Neural cell (in vitro differentiated cells): ENCODE results near the gene GPC2. TPM values are rescaled to one million over a fixed set of nuclear protein-coding genes. Genes with fewer than 3 reads are reported as not detected.

Experiments used
- H2AFZ ChIP-seq: fragments of 200-600, 300-800 bp; sonication (generic), shearing (Covaris generic); 2 replicates; pipeline ENCODE4 v1.6.0; 2014; ENCODE audit warnings: low read depth, mild to moderate bottlenecking, antibody characterized with exemption, low read length, moderate library complexity
- H3F3A ChIP-seq: fragments of 200-600 bp; shearing (Covaris generic); 2 replicates; pipeline ENCODE4 v1.6.1; 2016; ENCODE audit warnings: mild to moderate bottlenecking, moderate library complexity, mixed read lengths, antibody characterized with exemption, low read length; ENCODE audit not compliant: insufficient read depth, poor library complexity, severe bottlenecking
- H3K27ac ChIP-seq: fragments of 200-600, 300-800 bp; sonication (generic), shearing (Covaris generic); 2 replicates; pipeline ENCODE4 v1.5.1; 2014; ENCODE audit warnings: mild to moderate bottlenecking, low read length, moderate library complexity
- H3K27me3 ChIP-seq: fragments of 300-800, 200-600 bp; sonication (generic), shearing (Covaris generic); 2 replicates; pipeline ENCODE4 v1.6.0; 2014; ENCODE audit warnings: mild to moderate bottlenecking, low read depth, low read length, moderate library complexity; ENCODE audit not compliant: insufficient read depth
- H3K36me3 ChIP-seq: fragments of 300-800, 200-600 bp; sonication (generic), shearing (Covaris generic); 2 replicates; pipeline ENCODE4 v1.5.1; 2014; ENCODE audit warnings: mild to moderate bottlenecking, antibody characterized with exemption, low read length, moderate library complexity; ENCODE audit not compliant: insufficient read depth
- H3K4me2 ChIP-seq: fragments of 300-800, 200-600 bp; sonication (generic), shearing (Covaris generic); 2 replicates; pipeline ENCODE4 v1.6.0; 2014; ENCODE audit warnings: mild to moderate bottlenecking, low read length
- H3K4me3 ChIP-seq: fragments of 300-800, 200-600 bp; sonication (generic), shearing (Covaris generic); 2 replicates; pipeline ENCODE4 v1.5.1; 2014; ENCODE audit warnings: mild to moderate bottlenecking, low read length, moderate library complexity
- H3K79me2 ChIP-seq: fragments of 200-600 bp; shearing (Covaris generic); replicated peaks from 2 replicates; pipeline ENCODE4 v1.6.0; 2014; ENCODE audit warnings: mild to moderate bottlenecking, low read length, moderate library complexity; ENCODE audit not compliant: insufficient read depth
- H3K9ac ChIP-seq: fragments of 300-800, 200-600 bp; sonication (generic), shearing (Covaris generic); 2 replicates; pipeline ENCODE4 v1.6.1; 2016; ENCODE audit warnings: mild to moderate bottlenecking, low read length, mixed read lengths
- H3K9me2 ChIP-seq: fragments of 200-600 bp; shearing (Covaris generic); 2 replicates; pipeline ENCODE4 v1.6.1; 2016; ENCODE audit warnings: mild to moderate bottlenecking, low read length, mixed read lengths; ENCODE audit not compliant: insufficient read depth
- H3K9me3 ChIP-seq: fragments of 200-600, 300-800 bp; sonication (generic), shearing (Covaris generic); 2 replicates; pipeline ENCODE4 v1.6.1; 2016; ENCODE audit warnings: mild to moderate bottlenecking, mixed run types, low read length, moderate library complexity, mixed read lengths
- H4K20me1 ChIP-seq: fragments of 200-600 bp; shearing (Covaris generic); 2 replicates; pipeline ENCODE4 v1.6.1; 2016; ENCODE audit warnings: mild to moderate bottlenecking, mixed run types; ENCODE audit not compliant: insufficient read depth
- EP300 ChIP-seq: fragments of 450-650 bp; conservative IDR thresholded peaks from 2 replicates; pipeline ENCODE4 v1.6.1; 2014; ENCODE audit warnings: antibody characterized with exemption, mild to moderate bottlenecking, moderate library complexity; ENCODE audit not compliant: poor library complexity, severe bottlenecking
- EZH2 ChIP-seq: fragments of 200-600, 300-800 bp; shearing (Covaris generic), sonication (generic); IDR thresholded peaks from 2 replicates; pipeline ENCODE4 v1.6.1; 2014; ENCODE audit warnings: antibody characterized with exemption, low read length, borderline replicate concordance, mild to moderate bottlenecking; ENCODE audit not compliant: insufficient read depth, poor library complexity, severe bottlenecking
- MXI1 ChIP-seq: fragments of 450-650 bp; conservative IDR thresholded peaks from 2 replicates; pipeline ENCODE4 v1.6.1; 2014; ENCODE audit warnings: antibody characterized with exemption, mild to moderate bottlenecking; ENCODE audit not compliant: poor library complexity, severe bottlenecking
- POLR2AphosphoS5 ChIP-seq: IDR thresholded peaks from 2 replicates; pipeline ENCODE4 v1.6.1; 2012
- RAD21 ChIP-seq: fragments of 450-650 bp; conservative IDR thresholded peaks from 2 replicates; pipeline ENCODE4 v1.6.1; 2014; ENCODE audit warnings: antibody characterized with exemption, mild to moderate bottlenecking, moderate library complexity
- SMC3 ChIP-seq: fragments of 450-650 bp; conservative IDR thresholded peaks from 2 replicates; pipeline ENCODE4 v1.6.1; 2014; ENCODE audit warnings: antibody characterized with exemption, mild to moderate bottlenecking, moderate library complexity; ENCODE audit not compliant: poor library complexity
- TAF1 ChIP-seq: IDR thresholded peaks from 2 replicates; pipeline ENCODE4 v1.6.1; 2012; ENCODE audit warnings: low read depth
- polyA plus RNA-seq: library from polyadenylated mRNA; depleted of rRNA; stranded (reverse); fragments of >200 nt; gene quantifications from 2 replicates; pipeline ENCODE4 v1.2.3, GENCODE V29; 2014
- TF ChIP-seq, protein P1 (sequence below): fragments of 450-650 bp; IDR thresholded peaks from 2 replicates; pipeline ENCODE4 v1.5.1; 2014; ENCODE audit warnings: antibody characterized with exemption, mild to moderate bottlenecking, moderate library complexity; ENCODE audit not compliant: poor library complexity, severe bottlenecking
- TF ChIP-seq, protein P2 (sequence below): IDR thresholded peaks from 2 replicates; pipeline ENCODE4 v1.6.1; 2012; ENCODE audit warnings: borderline replicate concordance

Gene GPC2
- polyA plus RNA-seq, 1 donor from 2014 or later: 506 TPM

DNA sequence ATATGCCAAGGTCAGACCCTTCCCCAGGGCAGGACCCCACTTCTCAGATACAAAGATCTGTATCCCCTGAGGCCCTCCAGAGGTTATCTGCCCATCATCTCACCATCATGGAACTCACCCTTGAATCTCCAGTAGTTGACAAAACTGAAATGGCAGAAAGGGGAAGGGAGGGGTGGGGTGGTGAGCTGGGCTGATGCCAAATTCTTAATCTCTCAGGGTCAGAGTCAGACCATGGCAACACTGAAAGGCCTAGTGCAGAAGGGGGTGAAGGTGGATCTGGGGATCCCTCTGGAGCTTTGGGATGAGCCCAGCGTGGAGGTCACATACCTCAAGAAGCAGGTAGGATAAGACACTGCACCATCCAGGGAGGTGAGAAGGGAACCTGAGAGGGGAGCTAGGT is 54.6 kb downstream of the GPC2 start:
- H4K20me1 ChIP-seq: no peaks in the 10 kb centered on the region
- H3K9ac ChIP-seq: no peak overlapping the region
- H3K27ac ChIP-seq: no peak overlapping the region
- peaks cover 6% of the 10 kb centered on the region for H3F3A ChIP-seq
- H3K36me3 ChIP-seq: peaks cover 8% of the 10 kb centered on the region
- no peak overlapping the region for H2AFZ ChIP-seq
- peaks cover 4% of the 10 kb centered on the region for H3K79me2 ChIP-seq
- H3K9me3 ChIP-seq: no peaks in the 10 kb centered on the region
- no peak overlapping the region for H3K4me2 ChIP-seq
- H3K4me3 ChIP-seq: no peak overlapping the region
- H3K27me3 ChIP-seq: no peaks in the 10 kb centered on the region
- TF ChIP-seq MXI1 (no peak), TAF1 (no peak), RAD21 (no peak), EP300 (no peak), POLR2AphosphoS5 (no peak), SMC3 (no peak), EZH2 (no peak)
- TF ChIP-seq, protein P1, sequence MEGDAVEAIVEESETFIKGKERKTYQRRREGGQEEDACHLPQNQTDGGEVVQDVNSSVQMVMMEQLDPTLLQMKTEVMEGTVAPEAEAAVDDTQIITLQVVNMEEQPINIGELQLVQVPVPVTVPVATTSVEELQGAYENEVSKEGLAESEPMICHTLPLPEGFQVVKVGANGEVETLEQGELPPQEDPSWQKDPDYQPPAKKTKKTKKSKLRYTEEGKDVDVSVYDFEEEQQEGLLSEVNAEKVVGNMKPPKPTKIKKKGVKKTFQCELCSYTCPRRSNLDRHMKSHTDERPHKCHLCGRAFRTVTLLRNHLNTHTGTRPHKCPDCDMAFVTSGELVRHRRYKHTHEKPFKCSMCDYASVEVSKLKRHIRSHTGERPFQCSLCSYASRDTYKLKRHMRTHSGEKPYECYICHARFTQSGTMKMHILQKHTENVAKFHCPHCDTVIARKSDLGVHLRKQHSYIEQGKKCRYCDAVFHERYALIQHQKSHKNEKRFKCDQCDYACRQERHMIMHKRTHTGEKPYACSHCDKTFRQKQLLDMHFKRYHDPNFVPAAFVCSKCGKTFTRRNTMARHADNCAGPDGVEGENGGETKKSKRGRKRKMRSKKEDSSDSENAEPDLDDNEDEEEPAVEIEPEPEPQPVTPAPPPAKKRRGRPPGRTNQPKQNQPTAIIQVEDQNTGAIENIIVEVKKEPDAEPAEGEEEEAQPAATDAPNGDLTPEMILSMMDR: no peak
- TF ChIP-seq, protein P2, sequence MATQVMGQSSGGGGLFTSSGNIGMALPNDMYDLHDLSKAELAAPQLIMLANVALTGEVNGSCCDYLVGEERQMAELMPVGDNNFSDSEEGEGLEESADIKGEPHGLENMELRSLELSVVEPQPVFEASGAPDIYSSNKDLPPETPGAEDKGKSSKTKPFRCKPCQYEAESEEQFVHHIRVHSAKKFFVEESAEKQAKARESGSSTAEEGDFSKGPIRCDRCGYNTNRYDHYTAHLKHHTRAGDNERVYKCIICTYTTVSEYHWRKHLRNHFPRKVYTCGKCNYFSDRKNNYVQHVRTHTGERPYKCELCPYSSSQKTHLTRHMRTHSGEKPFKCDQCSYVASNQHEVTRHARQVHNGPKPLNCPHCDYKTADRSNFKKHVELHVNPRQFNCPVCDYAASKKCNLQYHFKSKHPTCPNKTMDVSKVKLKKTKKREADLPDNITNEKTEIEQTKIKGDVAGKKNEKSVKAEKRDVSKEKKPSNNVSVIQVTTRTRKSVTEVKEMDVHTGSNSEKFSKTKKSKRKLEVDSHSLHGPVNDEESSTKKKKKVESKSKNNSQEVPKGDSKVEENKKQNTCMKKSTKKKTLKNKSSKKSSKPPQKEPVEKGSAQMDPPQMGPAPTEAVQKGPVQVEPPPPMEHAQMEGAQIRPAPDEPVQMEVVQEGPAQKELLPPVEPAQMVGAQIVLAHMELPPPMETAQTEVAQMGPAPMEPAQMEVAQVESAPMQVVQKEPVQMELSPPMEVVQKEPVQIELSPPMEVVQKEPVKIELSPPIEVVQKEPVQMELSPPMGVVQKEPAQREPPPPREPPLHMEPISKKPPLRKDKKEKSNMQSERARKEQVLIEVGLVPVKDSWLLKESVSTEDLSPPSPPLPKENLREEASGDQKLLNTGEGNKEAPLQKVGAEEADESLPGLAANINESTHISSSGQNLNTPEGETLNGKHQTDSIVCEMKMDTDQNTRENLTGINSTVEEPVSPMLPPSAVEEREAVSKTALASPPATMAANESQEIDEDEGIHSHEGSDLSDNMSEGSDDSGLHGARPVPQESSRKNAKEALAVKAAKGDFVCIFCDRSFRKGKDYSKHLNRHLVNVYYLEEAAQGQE: no peak
- no peaks in the 10 kb centered on the region for H3K9me2 ChIP-seq

DNA sequence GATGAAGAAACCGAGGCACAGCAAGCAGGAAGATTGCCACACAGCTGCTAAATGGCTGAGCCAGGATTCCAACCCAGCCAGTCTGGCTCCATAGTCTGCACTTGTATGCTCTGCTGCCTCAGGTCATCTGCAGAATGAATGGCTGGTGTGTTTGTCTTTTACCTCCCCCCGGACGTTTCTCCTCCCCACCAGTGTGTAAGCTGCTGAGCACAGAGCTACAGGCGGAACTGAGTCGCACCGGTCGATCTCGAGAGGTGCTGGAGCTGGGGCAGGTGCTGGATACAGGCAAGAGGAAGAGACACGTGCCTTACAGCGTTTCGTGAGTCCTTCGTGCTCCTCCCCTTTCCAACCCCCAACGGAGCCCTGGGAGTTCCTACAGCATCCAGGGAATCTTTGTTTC is 55.1 kb downstream of the GPC2 start:
- Histone ChIP-seq H3K79me2 (peaks cover 4% of the 10 kb centered on the region), H3K4me2 (no peak overlapping the region), H4K20me1 (no peaks in the 10 kb centered on the region), H3K9me3 (no peaks in the 10 kb centered on the region), H3K27me3 (no peaks in the 10 kb centered on the region), H2AFZ (no peak overlapping the region), H3K4me3 (no peak overlapping the region), H3K36me3 (peaks cover 8% of the 10 kb centered on the region), H3K9ac (no peak overlapping the region), H3F3A (peaks cover 6% of the 10 kb centered on the region), H3K27ac (no peak overlapping the region), H3K9me2 (no peaks in the 10 kb centered on the region)
- TF ChIP-seq, protein P1: no peak
- TF ChIP-seq MXI1: no peak
- TF ChIP-seq TAF1: no peak
- no peak for TF ChIP-seq EP300
- TF ChIP-seq POLR2AphosphoS5: no peak
